ES-I3 (cell line): Measurements from ENCODE around the gene CINP.

Source experiments
- H3K36me3 ChIP-seq: 2 replicates; pipeline ENCODE4 v1.6.1; 2013; ENCODE audit warnings: mild to moderate bottlenecking, low read length, control low read depth, moderate library complexity; ENCODE audit not compliant: insufficient read depth
- H3K4me1 ChIP-seq: 2 replicates; pipeline ENCODE4 v1.6.1; 2013; ENCODE audit warnings: mild to moderate bottlenecking, control low read depth, low read length; ENCODE audit not compliant: insufficient read depth
- H3K9ac ChIP-seq: 2 replicates; pipeline ENCODE4 v1.6.1; 2013; ENCODE audit warnings: low read depth, mild to moderate bottlenecking, low read length, moderate library complexity
- H3K9me3 ChIP-seq: 2 replicates; pipeline ENCODE4 v1.6.1; 2013; ENCODE audit warnings: mild to moderate bottlenecking, low read length, moderate library complexity; ENCODE audit not compliant: control insufficient read depth, insufficient read depth

Gene CINP

GRCh38 chr14:102320671-102321455 is 41.8 kb downstream of the CINP start:
- no peaks in the 10 kb centered on the region for H3K36me3 ChIP-seq
- H3K4me1 ChIP-seq, result peaks cover 5% of the 10 kb centered on the region; the same call in 1 of the 2 replicates
- peak overlapping the region; percentile 93; the same call in 1 of the 2 replicates for H3K9ac ChIP-seq
- no peaks in the 10 kb centered on the region for H3K9me3 ChIP-seq

GRCh38 chr14:102320033-102320660 is 42.5 kb downstream of the CINP start:
- Histone ChIP-seq H3K9ac (peak overlapping the region; percentile 93), H3K36me3 (no peaks in the 10 kb centered on the region), H3K9me3 (no peaks in the 10 kb centered on the region), H3K4me1 (peaks cover 5% of the 10 kb centered on the region; the same call in 1 of the 2 replicates)

DNA sequence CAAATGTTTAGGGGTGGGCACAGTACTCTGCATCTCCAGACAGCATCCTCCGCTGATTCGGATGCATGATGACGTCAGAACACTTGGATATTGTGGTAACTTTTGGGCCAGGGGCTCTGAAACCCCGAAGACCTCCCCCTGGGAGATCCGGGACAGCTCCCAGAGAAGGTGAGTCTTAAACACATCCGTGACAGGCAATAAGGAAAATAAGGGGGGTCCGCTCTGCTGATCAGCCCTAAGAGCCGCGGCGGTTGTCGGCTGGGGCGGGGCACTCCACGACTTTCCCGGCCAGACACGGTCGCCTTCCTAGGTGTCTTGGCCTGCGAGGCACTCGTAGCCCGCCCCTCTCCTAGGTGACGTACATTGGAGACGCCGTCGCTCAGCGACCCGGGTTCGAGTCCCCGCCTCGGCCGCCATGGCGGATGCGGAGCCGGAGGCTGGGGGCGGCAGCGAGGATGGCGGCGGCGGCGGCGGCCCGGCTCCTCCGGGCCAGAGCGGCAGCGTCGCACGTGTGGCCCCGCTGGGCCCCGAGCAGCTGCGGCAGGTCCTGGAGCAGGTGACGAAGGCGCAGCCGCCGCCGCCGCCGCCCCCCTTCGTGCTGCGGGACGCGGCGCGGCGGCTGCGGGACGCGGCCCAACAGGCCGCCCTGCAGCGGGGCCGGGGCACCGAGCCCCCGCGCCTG is 43.2 kb downstream of the CINP start, which contains the start of gene ZNF839:
Gene ZNF839 (plus strand): TSS at position 396 of the 682 bp plus-strand sequence. CDS start 20 bp downstream, at position 416.
- Histone ChIP-seq H3K9me3 (no peaks in the 10 kb centered on the region), H3K9ac (peak within 1 kb of the TSS; percentile 93), H3K4me1 (peaks cover 5% of the 10 kb centered on the region; the same call in 1 of the 2 replicates), H3K36me3 (no peaks in the 10 kb centered on the region)

- Histone ChIP-seq H3K9me3 (no peaks in the 10 kb centered on the region), H3K4me1 (peaks cover 5% of the 10 kb centered on the region; the same call in 1 of the 2 replicates), H3K36me3 (no peaks in the 10 kb centered on the region), H3K9ac (peak overlapping the region; percentile 93)
Measured at GRCh38 chr14:102318781-102319276, 43.9 kb downstream of the CINP start.

DNA sequence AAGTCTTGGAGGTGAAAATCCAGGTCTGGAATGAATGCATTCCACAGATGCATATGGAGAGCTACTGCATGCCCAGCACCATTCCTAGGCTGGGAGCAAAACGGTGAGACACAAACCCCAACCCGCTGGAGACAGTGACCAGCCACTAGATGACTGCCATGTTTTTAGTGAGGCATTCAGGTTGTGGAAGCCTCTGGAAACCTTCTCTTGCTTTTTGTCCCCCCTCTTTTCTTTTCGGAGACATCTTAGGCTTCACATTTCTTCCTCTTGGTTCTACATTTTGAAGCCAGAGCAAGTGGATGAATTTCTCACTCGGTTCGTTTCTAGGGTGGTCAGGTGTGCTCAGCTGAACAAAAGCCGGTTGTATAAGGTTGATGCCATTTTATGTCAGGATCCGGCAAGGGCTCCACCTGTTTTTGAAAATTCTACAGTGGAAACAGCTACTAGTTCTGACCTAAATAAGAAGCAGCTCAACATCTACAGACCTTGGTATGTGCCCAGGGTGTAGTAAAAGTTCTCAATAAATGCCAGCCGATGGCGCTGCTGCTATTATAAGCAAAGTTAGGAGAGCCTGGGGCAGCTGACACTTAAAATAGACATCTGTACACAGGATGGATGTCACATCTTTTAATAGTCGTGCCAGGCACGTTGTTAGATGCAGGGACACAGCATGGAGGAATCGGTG is 45.0 kb downstream of the CINP start:
- H3K9ac ChIP-seq, result peak overlapping the region; percentile 55
- H3K4me1 ChIP-seq, result peaks cover 5% of the 10 kb centered on the region; the same call in 1 of the 2 replicates
- no peaks in the 10 kb centered on the region for H3K36me3 ChIP-seq
- H3K9me3 ChIP-seq, result no peaks in the 10 kb centered on the region

DNA sequence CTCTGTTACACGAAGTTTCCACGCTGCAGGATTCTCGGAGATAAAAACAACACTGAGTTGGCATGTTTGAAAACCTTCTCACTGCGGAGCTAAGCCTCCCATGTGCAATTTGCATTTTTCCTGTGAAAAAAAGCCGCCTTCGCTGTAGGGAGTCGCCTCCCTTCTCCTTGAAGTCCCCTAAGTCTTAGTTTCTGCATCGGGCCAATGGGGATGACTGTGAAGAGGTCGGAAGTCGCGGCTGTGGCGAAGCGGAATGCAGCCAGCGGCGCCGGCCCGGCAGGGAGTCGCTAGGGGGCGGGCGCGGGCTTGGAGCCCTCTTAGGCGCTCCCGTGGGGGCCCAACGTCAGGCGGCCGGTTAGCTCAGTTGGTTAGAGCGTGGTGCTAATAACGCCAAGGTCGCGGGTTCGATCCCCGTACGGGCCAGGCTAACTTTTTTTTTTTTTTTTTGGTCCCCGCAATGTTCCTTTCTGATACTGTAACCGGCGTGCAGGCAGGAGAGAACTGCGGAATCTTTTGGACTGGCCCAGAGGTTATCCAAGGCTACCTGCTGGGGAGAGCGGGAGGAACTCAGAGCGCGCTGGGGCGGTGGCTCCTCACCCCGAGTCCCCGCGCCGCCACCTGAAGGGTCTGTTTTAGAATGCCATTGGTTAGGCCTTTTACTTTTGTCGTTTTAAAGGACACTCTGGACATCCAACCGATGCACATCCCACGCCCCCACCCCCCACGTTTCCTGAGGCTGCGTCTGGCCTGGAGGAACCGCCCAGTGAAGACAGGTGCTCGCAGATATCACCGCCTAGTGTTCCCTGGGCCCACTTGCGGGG is 45.7 kb downstream of the CINP start:
- H3K4me1 ChIP-seq, result peaks cover 5% of the 10 kb centered on the region; the same call in 1 of the 2 replicates
- H3K9me3 ChIP-seq, result no peaks in the 10 kb centered on the region
- no peaks in the 10 kb centered on the region for H3K36me3 ChIP-seq
- H3K9ac ChIP-seq, result peak overlapping the region; percentile 62

DNA sequence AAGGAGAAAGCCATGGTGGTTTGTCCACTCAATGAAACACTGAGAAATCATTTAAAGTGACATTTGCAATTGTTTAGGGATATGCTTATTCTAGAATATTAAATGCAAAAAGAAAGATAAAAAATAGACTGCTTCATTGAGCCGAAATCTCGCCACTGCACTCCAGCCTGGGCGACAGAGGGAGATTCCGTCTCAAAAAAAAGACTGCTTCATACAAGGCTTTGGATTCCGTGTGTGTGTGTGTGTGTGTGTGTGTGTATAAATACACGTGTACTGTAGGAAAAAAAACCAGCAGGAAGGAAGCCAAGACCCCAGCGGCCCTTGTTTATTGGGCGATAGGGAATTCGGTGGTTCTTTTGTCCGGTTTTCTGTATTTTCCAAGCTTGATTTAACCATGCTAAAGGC is 46.4 kb downstream of the CINP start:
- Histone ChIP-seq H3K9ac (peak overlapping the region; percentile 62), H3K9me3 (no peaks in the 10 kb centered on the region), H3K4me1 (peaks cover 5% of the 10 kb centered on the region; the same call in 1 of the 2 replicates), H3K36me3 (no peaks in the 10 kb centered on the region)

DNA sequence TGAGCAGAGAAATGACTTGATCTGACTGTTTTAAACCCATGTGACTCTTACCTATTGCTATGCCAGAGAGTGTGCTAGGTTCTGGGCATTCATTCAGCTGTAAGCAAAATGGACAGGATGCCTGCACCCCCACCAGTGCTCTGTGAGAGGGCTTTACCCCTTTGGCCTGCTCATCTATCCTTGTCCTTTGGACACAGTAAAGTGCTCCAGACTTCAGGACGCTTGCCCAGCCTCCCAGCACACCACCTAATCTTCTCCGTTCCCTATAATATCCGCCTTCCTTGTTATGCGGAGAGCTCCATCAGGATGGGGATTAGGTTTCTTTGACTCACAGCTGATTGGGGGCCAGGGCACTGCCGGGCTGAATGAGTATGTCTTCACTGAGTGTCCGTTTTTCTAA is 47.6 kb downstream of the CINP start:
- Histone ChIP-seq H3K9me3 (no peaks in the 10 kb centered on the region), H3K4me1 (no peaks in the 10 kb centered on the region; the same call in 1 of the 2 replicates), H3K9ac (peak overlapping the region; percentile 75; the same call in 1 of the 2 replicates), H3K36me3 (no peaks in the 10 kb centered on the region)

DNA sequence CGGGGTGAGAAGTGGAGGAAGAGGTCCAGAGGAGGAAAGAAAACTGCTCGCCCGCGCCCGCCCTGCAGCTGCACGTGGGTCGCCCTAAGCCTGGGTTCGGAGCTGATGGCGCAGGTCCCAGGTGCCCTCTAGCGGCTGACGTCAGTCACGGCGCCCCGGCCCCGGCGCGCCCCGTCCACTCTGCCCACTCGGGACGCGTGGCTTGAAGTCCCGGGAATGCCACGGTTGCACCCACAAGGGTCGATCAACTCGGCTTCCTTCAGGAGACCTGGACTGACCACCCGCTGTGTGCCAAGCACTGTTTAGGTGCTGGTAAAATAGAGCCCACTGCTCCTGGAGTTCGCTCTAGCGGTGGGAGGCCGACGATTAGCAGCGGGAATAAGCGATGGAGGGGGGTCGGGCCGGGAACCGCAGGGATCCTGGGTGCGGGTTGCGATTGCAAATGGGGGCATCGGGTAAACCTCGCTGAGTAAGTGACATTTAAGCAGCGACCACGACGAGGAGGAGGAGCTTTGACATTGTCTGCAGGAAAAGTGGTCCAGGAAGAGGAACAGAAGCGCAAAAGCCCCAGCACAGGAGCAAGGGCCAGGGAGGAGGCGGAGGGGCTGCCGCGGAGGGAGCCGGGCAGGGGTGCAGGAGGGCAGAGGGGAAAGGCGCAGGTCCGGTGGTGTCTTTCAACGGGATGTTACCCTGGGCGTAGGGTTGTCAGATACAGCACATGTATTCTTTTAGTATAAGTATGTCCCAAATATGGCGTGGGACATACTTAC is 48.3 kb downstream of the CINP start:
- Histone ChIP-seq H3K9me3 (no peaks in the 10 kb centered on the region), H3K9ac (peak overlapping the region; percentile 75), H3K4me1 (no peaks in the 10 kb centered on the region), H3K36me3 (no peaks in the 10 kb centered on the region)

GRCh38 chr14:102304611-102305506 is 57.8 kb downstream of the CINP start, which contains the start of gene MOK:
MOK (minus strand) TSS chr14:102305164; CDS start chr14:102304968, 196 bp downstream.
- Histone ChIP-seq H3K36me3 (no peaks in the 10 kb centered on the region), H3K4me1 (no peaks in the 10 kb centered on the region), H3K9me3 (no peaks in the 10 kb centered on the region), H3K9ac (peak within 1 kb of the TSS; percentile 67; the same call in 1 of the 2 replicates)

DNA sequence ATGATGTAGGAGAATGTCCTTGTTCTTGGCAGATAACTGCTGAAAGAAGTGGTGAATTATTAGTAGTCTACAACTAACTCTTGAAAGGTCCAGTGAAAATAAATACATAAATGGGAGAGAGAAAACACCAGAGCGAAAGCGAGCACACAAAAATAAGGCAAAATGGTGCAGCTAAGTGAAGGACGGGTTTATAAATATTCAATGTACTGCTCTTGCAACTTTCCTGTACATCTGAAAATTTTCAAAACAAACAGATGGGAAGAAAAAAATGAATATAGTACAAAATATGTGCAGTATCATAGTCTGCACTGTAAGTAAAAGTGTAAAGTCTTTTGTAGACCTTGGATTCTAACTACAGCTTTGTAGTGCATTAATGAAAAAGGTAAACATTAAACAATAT is 59.0 kb downstream of the CINP start:
- no peaks in the 10 kb centered on the region for H3K4me1 ChIP-seq
- H3K9me3 ChIP-seq, result no peaks in the 10 kb centered on the region
- no peaks in the 10 kb centered on the region for H3K36me3 ChIP-seq
- no peak overlapping the region for H3K9ac ChIP-seq
